SU-DHL-6 (cell line): ENCODE measurements around the gene UQCRHL.

ENCODE experiments used
- H2AFZ ChIP-seq: fragments of 200-600 bp; sonication (generic); 2 replicates; pipeline ENCODE4 v1.6.1; 2014; ENCODE audit warnings: low read depth, mild to moderate bottlenecking, moderate library complexity, mixed read lengths, antibody characterized with exemption, low read length; ENCODE audit not compliant: severe bottlenecking
- H3F3A ChIP-seq: fragments of 200-600 bp; shearing (Covaris generic); 2 replicates; pipeline ENCODE4 v1.6.0; 2016; ENCODE audit warnings: antibody characterized with exemption, mild to moderate bottlenecking; ENCODE audit not compliant: insufficient read depth
- H3K27ac ChIP-seq: fragments of 200-600 bp; sonication (generic); 2 replicates; pipeline ENCODE4 v1.5.1; 2016; ENCODE audit warnings: low read depth, mild to moderate bottlenecking, low read length, moderate library complexity, mixed read lengths
- H3K27me3 ChIP-seq: fragments of 200-600 bp; sonication (generic), shearing (Covaris generic); 2 replicates; pipeline ENCODE4 v1.6.0; 2014; ENCODE audit warnings: mild to moderate bottlenecking, low read length
- H3K36me3 ChIP-seq: fragments of 200-600 bp; sonication (generic); 2 replicates; pipeline ENCODE4 v1.6.1; 2014; ENCODE audit warnings: mild to moderate bottlenecking, low read length, mixed read lengths
- H3K4me2 ChIP-seq: fragments of 300-600, 200-600 bp; shearing (Covaris generic), sonication (generic); 2 replicates; pipeline ENCODE4 v1.6.0; 2014; ENCODE audit warnings: low read length, low read depth, mild to moderate bottlenecking; ENCODE audit not compliant: poor library complexity, severe bottlenecking
- H3K4me3 ChIP-seq: fragments of 200-600 bp; sonication (generic); 2 replicates; pipeline ENCODE4 v1.5.1; 2014; ENCODE audit warnings: antibody characterized with exemption, low read length, mild to moderate bottlenecking, mixed read lengths; ENCODE audit not compliant: insufficient read depth, poor library complexity, severe bottlenecking
- H3K79me2 ChIP-seq: fragments of 200-600 bp; sonication (generic); 2 replicates; pipeline ENCODE4 v1.6.1; 2014; ENCODE audit warnings: mild to moderate bottlenecking, low read length, moderate library complexity; ENCODE audit not compliant: insufficient read depth
- H3K9ac ChIP-seq: fragments of 200-600 bp; sonication (generic); 2 replicates; pipeline ENCODE4 v1.7.0; 2014; ENCODE audit warnings: mild to moderate bottlenecking, low read length
- H3K9me2 ChIP-seq: fragments of 200-600 bp; sonication (generic); replicated peaks from 2 replicates; pipeline ENCODE4 v1.6.1; 2014; ENCODE audit warnings: low read length; ENCODE audit not compliant: insufficient read depth
- H3K9me3 ChIP-seq: fragments of 200-600 bp; sonication (generic); 2 replicates; pipeline ENCODE4 v1.6.1; 2014; ENCODE audit warnings: low read length, mixed read lengths; ENCODE audit not compliant: insufficient read depth
- H4K20me1 ChIP-seq: fragments of 200-600 bp; sonication (generic); 2 replicates; pipeline ENCODE4 v1.6.1; 2014; ENCODE audit warnings: low read depth, mild to moderate bottlenecking, antibody characterized with exemption, low read length, moderate library complexity, mixed read lengths
- CTCF ChIP-seq: fragments of 200-600 bp; sonication (generic); IDR thresholded peaks from one replicate; pipeline ENCODE4 v1.5.1; 2017; ENCODE audit warnings: antibody characterized with exemption, mild to moderate bottlenecking, low read length, moderate library complexity; ENCODE audit not compliant: insufficient read depth, poor library complexity, severe bottlenecking
- EZH2phosphoT487 ChIP-seq: fragments of 200-600 bp; sonication (generic), shearing (Covaris generic); conservative IDR thresholded peaks from 2 replicates; pipeline ENCODE4 v1.6.1; 2018; ENCODE audit warnings: mild to moderate bottlenecking, antibody characterized with exemption, low read length, moderate library complexity, mixed read lengths

UQCRHL gene

GRCh38 chr1:15835741-15836510 lies 28.5 kb upstream of the UQCRHL start:
- no peaks in the 10 kb centered on the region for H3K27me3 ChIP-seq
- peaks cover 4% of the 10 kb centered on the region; the same call in 1 of the 2 replicates for H3K79me2 ChIP-seq
- H4K20me1 ChIP-seq = no peaks in the 10 kb centered on the region
- H2AFZ ChIP-seq = peak overlapping the region; percentile 49
- peaks cover 59% of the 10 kb centered on the region for H3F3A ChIP-seq
- TF ChIP-seq CTCF = no peak
- no peak for TF ChIP-seq EZH2phosphoT487
- no peaks in the 10 kb centered on the region for H3K9me2 ChIP-seq
- H3K9ac ChIP-seq = peak overlapping the region; percentile 88
- peak overlapping the region; percentile 98 for H3K27ac ChIP-seq
- peak overlapping the region; percentile 72 for H3K4me3 ChIP-seq
- peak overlapping the region; percentile 100 for H3K4me2 ChIP-seq
- H3K36me3 ChIP-seq = no peaks in the 10 kb centered on the region
- no peaks in the 10 kb centered on the region for H3K9me3 ChIP-seq

GRCh38 chr1:15835205-15835740 lies 27.8 kb upstream of the UQCRHL start:
- peak overlapping the region; percentile 100 for H3K4me2 ChIP-seq
- peak overlapping the region; percentile 49 for H2AFZ ChIP-seq
- H3K9me3 ChIP-seq = no peaks in the 10 kb centered on the region
- H3K27ac ChIP-seq = peak overlapping the region; percentile 98
- peaks cover 66% of the 10 kb centered on the region for H3F3A ChIP-seq
- TF ChIP-seq EZH2phosphoT487 (no peak), CTCF (no peak)
- no peaks in the 10 kb centered on the region for H3K36me3 ChIP-seq
- no peaks in the 10 kb centered on the region for H3K9me2 ChIP-seq
- no peaks in the 10 kb centered on the region for H3K27me3 ChIP-seq
- H4K20me1 ChIP-seq = no peaks in the 10 kb centered on the region
- peak overlapping the region; percentile 72 for H3K4me3 ChIP-seq
- peak overlapping the region; percentile 88 for H3K9ac ChIP-seq
- H3K79me2 ChIP-seq = peaks cover 4% of the 10 kb centered on the region; the same call in 1 of the 2 replicates

- Histone ChIP-seq H3K9me2 (no peaks in the 10 kb centered on the region), H3K9ac (peak overlapping the region; percentile 88), H3F3A (peaks cover 72% of the 10 kb centered on the region), H3K79me2 (peaks cover 4% of the 10 kb centered on the region; the same call in 1 of the 2 replicates), H3K4me2 (peak overlapping the region; percentile 100), H3K27me3 (no peaks in the 10 kb centered on the region), H2AFZ (peak overlapping the region; percentile 49), H3K9me3 (no peaks in the 10 kb centered on the region), H3K4me3 (peak overlapping the region; percentile 72), H3K27ac (peak overlapping the region; percentile 98), H3K36me3 (no peaks in the 10 kb centered on the region), H4K20me1 (no peaks in the 10 kb centered on the region)
- TF ChIP-seq CTCF = no peak
- no peak for TF ChIP-seq EZH2phosphoT487
These were observed 27.2 kb upstream of the UQCRHL start for GRCh38 chr1:15834406-15835204.
